ENCODE measurements around the gene SIM2.

Gene SIM2

GRCh38 chr21:36776981-36777617 is 78.2 kb downstream of the SIM2 start:
- in situ Hi-C loops (cut with MboI; ENCODE audit: low pct_unique_long_range_greater_than_20kb, low sequenced_read_pairs, unreplicated experiment) = no loop called here
- no peak for TF ChIP-seq CTCF (IDR thresholded peaks at IDR 0.05; ENCODE audit: extremely low read depth, insufficient read depth, missing control alignments)
- DNase-seq (ENCODE audit: low spot score) = no peak

DNA sequence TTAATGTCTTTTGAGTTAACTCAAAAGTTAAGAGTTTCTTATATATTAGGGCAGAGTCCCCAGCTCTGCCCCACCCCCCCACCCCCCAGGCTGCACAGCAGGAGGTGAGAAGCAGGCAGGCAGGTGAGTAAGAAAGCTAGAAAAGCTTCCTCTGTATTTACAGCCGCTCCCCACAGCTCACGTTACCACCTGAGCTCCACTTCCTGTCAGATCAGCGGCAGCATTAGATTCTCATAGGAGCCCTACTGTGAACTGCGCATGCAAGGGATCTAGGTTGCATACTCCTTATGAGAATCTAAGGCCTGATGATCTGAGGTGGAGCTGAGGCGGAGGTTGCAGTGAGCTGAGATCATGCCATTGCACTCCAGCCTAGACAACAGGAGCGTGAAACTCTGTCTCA is 81.9 kb downstream of the SIM2 start:
- in situ Hi-C loops (cut with MboI; ENCODE audit: low pct_unique_long_range_greater_than_20kb, low sequenced_read_pairs, unreplicated experiment) = no loop called here
- no peak for DNase-seq (ENCODE audit: low spot score)
- no peak for TF ChIP-seq CTCF (IDR thresholded peaks at IDR 0.05; ENCODE audit: extremely low read depth, insufficient read depth, missing control alignments)

DNA sequence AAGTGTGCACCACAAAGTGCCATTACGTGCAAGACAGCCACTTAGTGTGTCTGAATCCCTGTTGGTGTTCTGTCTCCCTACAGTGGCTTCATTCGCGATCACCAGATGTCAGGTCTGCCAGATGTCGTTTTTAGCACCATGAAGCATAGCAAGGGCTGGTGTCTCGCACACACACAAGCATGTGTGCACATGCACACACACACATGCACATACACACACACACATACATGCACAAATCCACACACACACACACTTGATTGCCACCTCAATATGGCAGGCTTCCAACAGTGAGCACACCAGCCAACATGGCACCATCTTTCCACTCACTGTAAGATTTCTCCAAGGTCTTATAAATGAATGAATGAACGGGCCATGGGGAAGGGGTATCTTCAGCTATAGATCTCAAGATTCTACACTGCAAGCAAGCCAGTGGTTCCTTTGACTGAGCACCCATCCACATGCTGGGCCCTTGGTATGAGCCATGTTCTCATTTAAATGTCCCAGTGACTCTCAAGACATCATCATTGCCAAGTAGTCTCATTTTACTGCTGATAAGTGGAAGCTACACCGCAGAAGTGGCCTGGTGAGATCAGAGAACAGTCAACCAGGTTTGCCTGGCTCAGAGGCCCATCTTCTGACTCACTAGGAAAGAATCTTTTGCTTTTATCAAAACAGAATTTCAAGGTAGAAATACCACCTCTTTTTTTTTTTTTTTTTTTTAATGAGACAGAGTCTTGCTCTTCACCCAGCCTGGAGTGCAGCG is 84.9 kb downstream of the SIM2 start:
- no peak for TF ChIP-seq CTCF (IDR thresholded peaks at IDR 0.05; ENCODE audit: extremely low read depth, insufficient read depth, missing control alignments)
- in situ Hi-C loops (cut with MboI; ENCODE audit: low pct_unique_long_range_greater_than_20kb, low sequenced_read_pairs, unreplicated experiment) = no loop called here
- DNase-seq (ENCODE audit: low spot score) = no peak

GRCh38 chr21:36784947-36785346 is 86.0 kb downstream of the SIM2 start:
- TF ChIP-seq CTCF (IDR thresholded peaks at IDR 0.05; ENCODE audit: extremely low read depth, insufficient read depth, missing control alignments) = no peak
- in situ Hi-C loops (cut with MboI; ENCODE audit: low pct_unique_long_range_greater_than_20kb, low sequenced_read_pairs, unreplicated experiment) = no loop called here
- no peak for DNase-seq (ENCODE audit: low spot score)

- in situ Hi-C loops (cut with MboI; ENCODE audit: low pct_unique_long_range_greater_than_20kb, low sequenced_read_pairs, unreplicated experiment) = no loop called here
- no peak for TF ChIP-seq CTCF (IDR thresholded peaks at IDR 0.05; ENCODE audit: extremely low read depth, insufficient read depth, missing control alignments)
- no peak for DNase-seq (ENCODE audit: low spot score)
These were observed 86.7 kb downstream of the SIM2 start for GRCh38 chr21:36785615-36786014.

DNA sequence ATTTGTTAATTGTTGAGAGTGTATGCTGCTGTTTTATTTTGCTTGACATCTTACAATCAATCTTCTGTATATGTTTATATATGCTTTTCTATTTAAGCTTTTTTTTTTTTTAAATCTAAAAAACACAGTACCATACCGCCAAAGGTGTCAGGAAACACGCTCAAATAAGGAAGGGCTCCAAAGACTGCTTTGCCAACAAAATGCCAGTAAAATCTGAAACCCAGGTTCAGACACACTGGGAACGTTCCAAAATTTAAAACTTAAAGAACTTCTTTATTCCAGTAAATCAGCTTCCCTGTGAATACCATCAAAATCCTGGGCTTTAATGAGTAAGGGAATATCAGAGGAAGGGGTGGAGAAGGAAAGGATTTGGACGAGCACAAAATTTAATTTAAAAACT is 87.3 kb downstream of the SIM2 start:
- no peak for TF ChIP-seq CTCF (IDR thresholded peaks at IDR 0.05; ENCODE audit: extremely low read depth, insufficient read depth, missing control alignments)
- in situ Hi-C loops (cut with MboI; ENCODE audit: low pct_unique_long_range_greater_than_20kb, low sequenced_read_pairs, unreplicated experiment) = no loop called here
- no peak for DNase-seq (ENCODE audit: low spot score)
